Endothelial cell of umbilical vein (primary cell): ENCODE results near the gene RINT1. TPM values are rescaled to one million over a fixed set of nuclear protein-coding genes. Genes with fewer than 3 reads are reported as not detected.

ENCODE experiments used
- BruUV-seq: library from RNA; stranded (reverse); fragments of 400-500 nt; replicated peaks from 2 replicates; lab custom pipeline; 2021; lab: Mats Ljungman, UMichigan
- CTCF ChIA-PET: fragments of 300-600, 350-600 bp; sonication (Branson Sonifier 250); formaldehyde crosslinking; loops from one replicate; lab custom pipeline; 2021; ENCODE audit warnings: antibody characterized with exemption, inconsistent platforms; lab: Charles Lee
- POLR2A ChIA-PET: fragments of 300-600, 350-600 bp; sonication (Branson Sonifier 250); formaldehyde crosslinking; loops from one replicate; lab custom pipeline; 2021; ENCODE audit warnings: antibody characterized with exemption, inconsistent platforms; lab: Charles Lee
- DNase-seq: peaks from one replicate; pipeline ENCODE4 v3.0.0-alpha.2; 2011; ENCODE audit warnings: low read depth, low spot score
- FAIRE-seq: peaks from 2 replicates; lab custom pipeline; 2011; peaks lifted over from hg19 to GRCh38; lab: Jason Lieb, UNC
- H2AFZ ChIP-seq: 2 replicates; pipeline ENCODE4 v1.6.0; 2012; ENCODE audit warnings: low read depth, low read length, control low read depth, inconsistent platforms
- H3K27ac ChIP-seq: 2 replicates; pipeline ENCODE4 v1.5.1; 2011; ENCODE audit warnings: low read depth, mild to moderate bottlenecking, control low read depth, low read length, moderate library complexity; ENCODE audit not compliant: insufficient read depth
- H3K27me3 ChIP-seq, 2 experiments: 2 replicates each; pipeline versions ENCODE4 v1.6.0 to v1.6.1; 2011; ENCODE audit warnings: low read length in 2 of 2, mixed read lengths in 1 of 2; ENCODE audit not compliant: control insufficient read depth in 2 of 2, insufficient read depth in 2 of 2
- H3K36me3 ChIP-seq, 2 experiments: 2 replicates in 1 of 2; 3 replicates in 1 of 2; pipeline ENCODE4 v1.5.1; 2011; ENCODE audit warnings: low read length in 2 of 2, mild to moderate bottlenecking in 1 of 2, moderate library complexity in 1 of 2; ENCODE audit not compliant: control insufficient read depth in 2 of 2, insufficient read depth in 2 of 2; ENCODE audit errors: extremely low read depth in 1 of 2
- H3K4me1 ChIP-seq: 3 replicates; pipeline ENCODE4 v1.5.1; 2011; ENCODE audit warnings: mild to moderate bottlenecking, low read length; ENCODE audit not compliant: control insufficient read depth, insufficient read depth; ENCODE audit errors: extremely low read depth
- H3K4me2 ChIP-seq: 2 replicates; pipeline ENCODE4 v1.6.1; 2011; ENCODE audit warnings: low read length, control low read depth, mixed read lengths; ENCODE audit not compliant: insufficient read depth
- H3K4me3 ChIP-seq, 3 experiments: fragments of 200-600 bp in 1 of 3; sonication (generic), shearing (Covaris generic) in 1 of 3; replicated peaks in 1 of 3; 2 replicates each; pipeline ENCODE4 v1.5.1; 2011 to 2016; ENCODE audit warnings: control low read depth in 3 of 3, low read length in 3 of 3, mild to moderate bottlenecking in 2 of 3, inconsistent platforms in 1 of 3, low read depth in 1 of 3, moderate library complexity in 1 of 3; ENCODE audit not compliant: insufficient read depth in 1 of 3
- H3K79me2 ChIP-seq: 2 replicates; pipeline ENCODE4 v1.6.0; 2012; ENCODE audit warnings: low read length, inconsistent platforms; ENCODE audit not compliant: control insufficient read depth, insufficient read depth
- H3K9ac ChIP-seq: replicated peaks from 2 replicates; pipeline ENCODE3; 2011; ENCODE audit warnings: low read length, control low read depth; ENCODE audit not compliant: insufficient read depth; ENCODE audit errors: extremely low read depth
- H3K9me1 ChIP-seq: replicated peaks from 3 replicates; pipeline ENCODE4 v1.6.0; 2011; ENCODE audit warnings: mild to moderate bottlenecking, low read length; ENCODE audit not compliant: control insufficient read depth, insufficient read depth; ENCODE audit errors: extremely low read depth
- H3K9me3 ChIP-seq: replicated peaks from 2 replicates; pipeline ENCODE4 v1.5.1; 2012; ENCODE audit warnings: low read length, inconsistent platforms; ENCODE audit not compliant: control insufficient read depth, insufficient read depth
- H4K20me1 ChIP-seq: replicated peaks from 2 replicates; pipeline ENCODE3; 2011; ENCODE audit warnings: mild to moderate bottlenecking, low read length; ENCODE audit not compliant: control insufficient read depth, insufficient read depth; ENCODE audit errors: extremely low read depth
- CTCF ChIP-seq, 2 donors: IDR thresholded peaks; 1 replicate in 1 of 2; 2 replicates in 1 of 2; pipeline ENCODE4 v1.5.1; 2011; ENCODE audit warnings: low read length in 2 of 2, mild to moderate bottlenecking in 2 of 2, moderate library complexity in 2 of 2, control low read depth in 1 of 2, inconsistent platforms in 1 of 2, low read depth in 1 of 2; ENCODE audit not compliant: insufficient read depth in 1 of 2; ENCODE audit errors: extremely low read depth in 1 of 2
- EZH2 ChIP-seq: IDR thresholded peaks from 2 replicates; pipeline ENCODE4 v1.6.1; 2012; ENCODE audit warnings: borderline replicate concordance, low read depth, mild to moderate bottlenecking, moderate library complexity, low read length, inconsistent platforms; ENCODE audit not compliant: severe bottlenecking
- FOS ChIP-seq: IDR thresholded peaks from 2 replicates; pipeline ENCODE4 v1.6.1; 2011; ENCODE audit warnings: mild to moderate bottlenecking, low read length, moderate library complexity, borderline replicate concordance; ENCODE audit not compliant: insufficient read depth
- GATA2 ChIP-seq: IDR thresholded peaks from 2 replicates; pipeline ENCODE4 v1.7.0; 2011; ENCODE audit warnings: low read depth, mild to moderate bottlenecking, moderate library complexity, mixed read lengths, low read length; ENCODE audit not compliant: insufficient read length, insufficient read depth
- JUN ChIP-seq: IDR thresholded peaks from 2 replicates; pipeline ENCODE4 v1.6.1; 2011; ENCODE audit warnings: borderline replicate concordance, low read depth; ENCODE audit not compliant: insufficient read length, insufficient read depth
- MAX ChIP-seq: IDR thresholded peaks from 2 replicates; pipeline ENCODE4 v1.6.1; 2011; ENCODE audit not compliant: insufficient read depth, insufficient read length
- MYC ChIP-seq: IDR thresholded peaks from one replicate; pipeline ENCODE4 v1.6.1; 2011; ENCODE audit warnings: mild to moderate bottlenecking, low read depth, low read length
- POLR2A ChIP-seq: IDR thresholded peaks from 2 replicates; pipeline ENCODE4 v1.6.1; 2012; ENCODE audit warnings: low read depth, mild to moderate bottlenecking, control low read depth, low read length
- POLR2AphosphoS5 ChIP-seq: IDR thresholded peaks from 2 replicates; pipeline ENCODE4 v1.6.1; 2012; ENCODE audit warnings: low read depth, mild to moderate bottlenecking, control low read depth, low read length, moderate library complexity; ENCODE audit not compliant: insufficient read depth
- dilution Hi-C: fragments of 300-500 bp; cut with MboI; formaldehyde crosslinking; loops from one replicate; pipeline ENCODE4 v1.15.0; 2019; ENCODE audit warnings: low sequenced_read_pairs; ENCODE audit not compliant: extremely low pct_ligation_motif_present
- intact Hi-C: fragments of 100-400 bp; cut with micrococcal nuclease; formaldehyde crosslinking; loops from one replicate; pipeline ENCODE4 v1.10.0; 2022
- polyA plus RNA-seq, 4 experiments: library from polyadenylated mRNA; depleted of rRNA in 3 of 4; stranded (reverse) in 3 of 4; unstranded in 1 of 4; fragments of >200 nt; gene quantifications; 2 replicates each; pipeline versions ENCODE4 v1.2.1 to v1.2.3, GENCODE V29; 2011 to 2012; ENCODE audit warnings: missing spikeins in 1 of 4
- total RNA-seq: library from RNA; stranded (reverse); gene quantifications from 2 replicates; pipeline ENCODE4 v1.2.3, GENCODE V29; 2021

RINT1 gene
- total and polyA plus RNA-seq, 2 donors (not counting 3 experiments of a cell fraction or from before 2014, with no cell fraction given), result 10.8 to 23.4 TPM

DNA sequence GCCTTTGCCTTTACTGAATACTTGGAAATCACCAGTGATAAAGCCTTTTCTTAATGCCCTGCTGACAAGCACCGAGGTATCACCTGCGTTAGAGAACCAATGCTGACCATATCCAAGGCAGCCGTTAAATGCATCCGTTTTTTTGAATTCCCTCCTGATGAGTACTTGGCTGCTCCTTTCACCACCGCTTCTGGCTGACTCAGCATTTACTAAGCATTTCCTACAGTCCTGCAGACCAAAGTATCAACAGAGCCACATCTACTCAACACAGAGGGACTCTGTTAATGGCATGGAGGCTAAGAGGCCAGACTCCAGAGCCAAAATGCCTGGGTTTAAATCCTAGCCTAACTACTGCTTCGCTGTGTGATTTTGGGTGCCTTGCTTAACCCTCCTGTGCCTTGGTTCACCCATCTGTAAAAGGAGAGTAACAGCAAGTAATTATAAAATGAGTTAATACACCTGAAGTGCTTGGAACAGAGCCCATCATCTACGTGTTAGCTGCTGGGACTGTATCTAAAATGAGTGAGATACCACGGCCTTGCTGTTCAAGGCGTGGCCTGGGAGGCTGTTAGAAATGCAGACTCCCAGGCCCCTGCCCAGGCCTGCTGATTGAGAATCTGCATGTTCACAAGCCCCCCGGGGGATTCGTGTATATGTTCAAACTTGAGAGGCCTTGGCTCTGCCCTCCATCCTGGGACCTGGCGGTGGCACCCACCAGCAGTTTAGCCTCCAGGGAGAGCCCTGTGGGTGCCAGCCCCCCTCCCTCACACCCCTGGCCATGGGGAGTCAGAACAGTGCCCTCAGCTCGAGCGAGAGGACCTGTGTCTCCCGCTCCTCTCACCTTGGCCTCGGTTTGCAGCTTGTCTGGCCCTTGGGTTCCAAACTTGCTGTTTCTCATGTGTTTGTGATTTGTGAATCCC lies 80.1 kb downstream of the RINT1 start:
- no peak for FAIRE-seq
- no peak overlapping the region for H3K4me3 ChIP-seq
- no peak overlapping the region for H3K27ac ChIP-seq
- intact Hi-C loops, result no loop called here
- ChIA-PET CTCF (no interaction called here), POLR2A (no interaction called here)
- no peak overlapping the region for H3K4me2 ChIP-seq
- no peaks in the 10 kb centered on the region for H3K79me2 ChIP-seq
- H3K9me3 ChIP-seq, result no peaks in the 10 kb centered on the region
- DNase-seq, result no peak
- no peaks in the 10 kb centered on the region for H3K4me1 ChIP-seq
- TF ChIP-seq POLR2A, result no peak
- no peak for TF ChIP-seq CTCF (IDR thresholded peaks at IDR 0.05; ENCODE audit: extremely low read depth in 1 of 2, insufficient read depth in 1 of 2, low read depth in 1 of 2, low read length in 2 of 2)
- no peak for TF ChIP-seq JUN
- H3K27me3 ChIP-seq, result no peaks in the 10 kb centered on the region
- no TSS peak for BruUV-seq
- dilution Hi-C loops, result no loop called here
- no peak overlapping the region for H3K9ac ChIP-seq
- H2AFZ ChIP-seq, result no peak overlapping the region
- no peaks in the 10 kb centered on the region for H4K20me1 ChIP-seq
- H3K9me1 ChIP-seq, result no peaks in the 10 kb centered on the region
- H3K36me3 ChIP-seq, result peaks cover 0 to 6% of the 10 kb centered on the region in 2 experiments

GRCh38 chr7:105612806-105613205 lies 80.8 kb downstream of the RINT1 start:
- intact Hi-C loops (no loop called here), dilution Hi-C loops (no loop called here)
- Histone ChIP-seq H2AFZ (no peak overlapping the region), H3K4me1 (no peaks in the 10 kb centered on the region), H3K4me2 (no peak overlapping the region), H3K27me3 (no peaks in the 10 kb centered on the region), H3K27ac (no peak overlapping the region), H3K9me3 (no peaks in the 10 kb centered on the region), H3K4me3 (no peak overlapping the region), H3K9me1 (no peaks in the 10 kb centered on the region), H3K79me2 (no peaks in the 10 kb centered on the region), H3K36me3 (peaks cover 0 to 6% of the 10 kb centered on the region in 2 experiments), H3K9ac (no peak overlapping the region), H4K20me1 (no peaks in the 10 kb centered on the region)
- CTCF ChIA-PET, result no interaction called here
- no peak for FAIRE-seq
- DNase-seq, result no peak
- POLR2A ChIA-PET, result no interaction called here
- TF ChIP-seq POLR2A (no peak), MAX (no peak), GATA2 (no peak), POLR2AphosphoS5 (no peak), EZH2 (no peak), CTCF (IDR thresholded peaks at IDR 0.05; ENCODE audit: extremely low read depth in 1 of 2, insufficient read depth in 1 of 2, low read depth in 1 of 2, low read length in 2 of 2) (no peak), FOS (no peak), MYC (no peak), JUN (no peak)
- no TSS peak for BruUV-seq
